ENCODE data around the gene ARG2.

DNA sequence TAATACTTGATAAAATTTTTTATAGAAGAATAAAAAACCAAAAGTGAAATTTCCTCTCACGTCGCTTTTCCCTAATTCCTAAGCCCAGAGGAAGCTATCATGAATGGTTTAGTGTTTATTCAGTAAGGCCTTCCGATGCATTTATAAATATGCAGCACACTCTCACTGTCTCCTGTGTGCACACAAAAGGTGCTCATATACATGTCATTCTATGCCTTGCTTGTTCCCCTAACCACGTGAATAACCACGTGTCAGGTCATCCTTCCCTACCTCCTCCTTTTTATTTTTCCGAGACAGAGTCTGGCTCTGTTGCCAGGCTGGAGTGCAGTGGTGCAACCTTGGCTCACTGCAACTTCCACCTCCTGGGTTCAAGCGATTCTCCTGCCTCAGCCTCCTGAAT is 49.3 kb upstream of the ARG2 start:
- TF ChIP-seq POLR2A (IDR thresholded peaks at IDR 0.05) = no peak
- TF ChIP-seq, protein P1, sequence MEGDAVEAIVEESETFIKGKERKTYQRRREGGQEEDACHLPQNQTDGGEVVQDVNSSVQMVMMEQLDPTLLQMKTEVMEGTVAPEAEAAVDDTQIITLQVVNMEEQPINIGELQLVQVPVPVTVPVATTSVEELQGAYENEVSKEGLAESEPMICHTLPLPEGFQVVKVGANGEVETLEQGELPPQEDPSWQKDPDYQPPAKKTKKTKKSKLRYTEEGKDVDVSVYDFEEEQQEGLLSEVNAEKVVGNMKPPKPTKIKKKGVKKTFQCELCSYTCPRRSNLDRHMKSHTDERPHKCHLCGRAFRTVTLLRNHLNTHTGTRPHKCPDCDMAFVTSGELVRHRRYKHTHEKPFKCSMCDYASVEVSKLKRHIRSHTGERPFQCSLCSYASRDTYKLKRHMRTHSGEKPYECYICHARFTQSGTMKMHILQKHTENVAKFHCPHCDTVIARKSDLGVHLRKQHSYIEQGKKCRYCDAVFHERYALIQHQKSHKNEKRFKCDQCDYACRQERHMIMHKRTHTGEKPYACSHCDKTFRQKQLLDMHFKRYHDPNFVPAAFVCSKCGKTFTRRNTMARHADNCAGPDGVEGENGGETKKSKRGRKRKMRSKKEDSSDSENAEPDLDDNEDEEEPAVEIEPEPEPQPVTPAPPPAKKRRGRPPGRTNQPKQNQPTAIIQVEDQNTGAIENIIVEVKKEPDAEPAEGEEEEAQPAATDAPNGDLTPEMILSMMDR (IDR thresholded peaks at IDR 0.05) = no peak

All from Peyer's patch (tissue), 4 donors.